NCI-H2227 treated with DMSO at 0.1 percent for 48 hours (cell line): ENCODE results near the gene CCR6.
"Not testable (repeated sequence)": the region's sequence is repeated elsewhere in the genome, so short reads cannot be mapped to it uniquely, and the experiment has no call there.

Experiments
- DNase-seq: peaks from one replicate; lab custom pipeline; 2025; lab: John Stamatoyannopoulos, UW

The CCR6 gene

GRCh38 chr6:167122827-167123657 is at the start of gene CCR6:
TSS of gene CCR6 (plus strand) at chr6:167123096. CDS start at chr6:167136135, 13,039 bp downstream.
- no peak for DNase-seq

- DNase-seq: no peak
Measured at GRCh38 chr6:167073679-167074274, 49.1 kb upstream of the CCR6 start.

- no peak for DNase-seq
Measured at GRCh38 chr6:167077241-167077932, 45.5 kb upstream of the CCR6 start.

- no peak for DNase-seq
Measured at GRCh38 chr6:167078745-167079144, 44.2 kb upstream of the CCR6 start.

GRCh38 chr6:167079853-167080297 is 43.0 kb upstream of the CCR6 start:
- DNase-seq: no peak

- DNase-seq: no peak
Measured at GRCh38 chr6:167087857-167088354, 35.0 kb upstream of the CCR6 start.

- DNase-seq: not testable (repeated sequence)
Measured at GRCh38 chr6:167088741-167089140, 34.2 kb upstream of the CCR6 start.

GRCh38 chr6:167089243-167090142 is 33.4 kb upstream of the CCR6 start:
- DNase-seq: no peak

GRCh38 chr6:167090171-167090570 is 32.7 kb upstream of the CCR6 start:
- no peak for DNase-seq

- no peak for DNase-seq
Measured at GRCh38 chr6:167091026-167091804, 31.7 kb upstream of the CCR6 start.

- no peak for DNase-seq
Measured at GRCh38 chr6:167091805-167092107, 31.1 kb upstream of the CCR6 start.

GRCh38 chr6:167092672-167093339 is 30.1 kb upstream of the CCR6 start:
- no peak for DNase-seq

GRCh38 chr6:167093406-167093921 is 29.4 kb upstream of the CCR6 start:
- no peak for DNase-seq

- DNase-seq: no peak
Measured at GRCh38 chr6:167093922-167094432, 28.9 kb upstream of the CCR6 start.

- DNase-seq: no peak
Measured at GRCh38 chr6:167094436-167094819, 28.5 kb upstream of the CCR6 start.

GRCh38 chr6:167094820-167095637 is 27.9 kb upstream of the CCR6 start:
- no peak for DNase-seq

GRCh38 chr6:167095888-167096287 is 27.0 kb upstream of the CCR6 start:
- DNase-seq: no peak

GRCh38 chr6:167096991-167097390 is 25.9 kb upstream of the CCR6 start:
- no peak for DNase-seq

GRCh38 chr6:167097770-167098169 is 25.1 kb upstream of the CCR6 start:
- DNase-seq: no peak
